DOHH2 (cell line): ENCODE measurements around the gene ZNF813.
"Not testable (repeated sequence)": the region's sequence is repeated elsewhere in the genome, so short reads cannot be mapped to it uniquely, and the experiment has no call there.

Experiments
- H3F3A ChIP-seq: fragments of 200-600 bp; sonication (generic), shearing (Covaris generic); 2 replicates; pipeline ENCODE4 v1.6.0; 2016; ENCODE audit warnings: antibody characterized with exemption, mild to moderate bottlenecking; ENCODE audit not compliant: control insufficient read depth, insufficient read depth
- H3K27ac ChIP-seq: fragments of 200-600 bp; sonication (generic); 2 replicates; pipeline ENCODE4 v1.5.1; 2014; ENCODE audit warnings: low read depth, mild to moderate bottlenecking, low read length, moderate library complexity
- H3K27me3 ChIP-seq: fragments of 200-600 bp; sonication (generic); 2 replicates; pipeline ENCODE4 v1.6.1; 2014; ENCODE audit warnings: mild to moderate bottlenecking, low read length, mixed read lengths; ENCODE audit not compliant: control insufficient read depth
- H3K36me3 ChIP-seq: fragments of 200-600 bp; sonication (generic); 2 replicates; pipeline ENCODE4 v1.6.1; 2014; ENCODE audit warnings: mild to moderate bottlenecking, low read length, moderate library complexity, mixed read lengths; ENCODE audit not compliant: control insufficient read depth
- H3K4me1 ChIP-seq: fragments of 200-600 bp; sonication (generic); 2 replicates; pipeline ENCODE4 v1.6.1; 2014; ENCODE audit warnings: mild to moderate bottlenecking, low read length, mixed read lengths; ENCODE audit not compliant: control insufficient read depth
- H3K4me2 ChIP-seq: fragments of 200-600 bp; sonication (generic); 2 replicates; pipeline ENCODE4 v1.6.0; 2014; ENCODE audit warnings: mild to moderate bottlenecking, low read length, moderate library complexity
- H3K4me3 ChIP-seq: fragments of 200-600 bp; sonication (generic); 2 replicates; pipeline ENCODE4 v1.5.1; 2014; ENCODE audit warnings: mild to moderate bottlenecking, low read length, mixed read lengths
- H3K79me2 ChIP-seq: fragments of 200-600 bp; sonication (generic); 2 replicates; pipeline ENCODE4 v1.6.1; 2014; ENCODE audit warnings: mild to moderate bottlenecking, low read length, mixed read lengths; ENCODE audit not compliant: control insufficient read depth
- H3K9me2 ChIP-seq: fragments of 200-600 bp; sonication (generic); replicated peaks from 2 replicates; pipeline ENCODE4 v1.6.1; 2014; ENCODE audit warnings: mild to moderate bottlenecking, low read length, mixed read lengths; ENCODE audit not compliant: control insufficient read depth
- H3K9me3 ChIP-seq: fragments of 200-600 bp; sonication (generic); 2 replicates; pipeline ENCODE4 v1.6.1; 2014; ENCODE audit warnings: antibody characterized with exemption, low read length, mixed read lengths; ENCODE audit not compliant: control insufficient read depth, insufficient read depth
- H4K20me1 ChIP-seq: fragments of 200-600 bp; sonication (generic); 2 replicates; pipeline ENCODE4 v1.6.0; 2014; ENCODE audit warnings: low read depth, mild to moderate bottlenecking, antibody characterized with exemption, low read length, moderate library complexity; ENCODE audit not compliant: control insufficient read depth, insufficient read depth
- CTCF ChIP-seq: fragments of 200-600 bp; sonication (generic); IDR thresholded peaks from one replicate; pipeline ENCODE4 v1.5.1; 2014; ENCODE audit warnings: antibody characterized with exemption, mild to moderate bottlenecking, low read depth, low read length; ENCODE audit not compliant: poor library complexity, severe bottlenecking
- EZH2phosphoT487 ChIP-seq: fragments of 200-600 bp; sonication (generic); IDR thresholded peaks from 2 replicates; pipeline ENCODE4 v1.6.1; 2017; ENCODE audit warnings: borderline replicate concordance, mild to moderate bottlenecking, antibody characterized with exemption, low read length, moderate library complexity, mixed read lengths

Gene ZNF813

DNA sequence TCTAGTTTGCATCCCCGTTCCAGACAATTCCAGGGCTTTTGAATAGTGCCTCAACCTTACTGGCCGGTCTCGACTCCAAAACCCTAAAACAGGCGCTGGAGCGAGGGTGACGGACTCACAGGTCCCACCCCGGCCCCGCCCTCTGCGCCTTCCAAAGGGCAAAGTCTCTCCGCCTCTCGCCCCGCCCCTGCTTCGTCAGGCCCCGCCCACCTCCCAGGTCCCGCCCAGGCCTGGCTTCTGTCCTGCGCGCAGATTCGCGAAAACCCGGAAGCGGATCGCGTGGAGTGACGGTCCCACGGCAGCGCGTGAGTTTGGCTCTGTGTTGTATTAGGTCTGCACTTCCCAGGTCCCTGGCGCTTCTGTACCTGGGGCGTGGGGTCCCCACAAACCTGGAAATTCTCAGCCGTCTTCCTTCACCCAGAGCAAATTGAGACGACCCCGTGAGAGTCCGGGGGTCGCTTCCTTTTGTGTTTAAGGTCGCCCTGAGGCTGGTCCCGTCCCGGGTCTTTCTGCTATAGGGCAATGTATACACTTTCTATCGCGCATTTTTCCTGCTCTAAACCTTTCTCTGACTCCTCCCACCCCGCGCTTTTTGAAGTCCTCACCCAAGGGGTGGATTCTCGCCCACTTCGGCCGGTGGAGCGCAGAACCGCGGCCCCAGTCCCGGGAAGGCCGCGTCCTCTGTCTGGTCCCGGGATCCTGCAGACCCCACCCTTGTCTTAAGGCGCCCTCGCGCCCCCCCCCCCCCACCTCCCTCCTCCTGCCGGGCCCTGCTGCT lies at the start of gene ZNF813:
Gene ZNF813 (plus strand): TSS at position 249 of the 778 bp plus-strand sequence. CDS start 16,090 bp downstream, outside the sequence.
- H3K79me2 ChIP-seq = peaks cover 1% of the 10 kb centered on the region; the same call in 1 of the 2 replicates
- H3K4me3 ChIP-seq = peak within 1 kb of the TSS; percentile 93
- no peaks in the 10 kb centered on the region for H3F3A ChIP-seq
- H3K9me2 ChIP-seq = no peaks in the 10 kb centered on the region
- TF ChIP-seq EZH2phosphoT487 (no peak), CTCF (no peak)
- H3K27ac ChIP-seq = peak within 1 kb of the TSS; percentile 43
- peaks cover 10% of the 10 kb centered on the region; the same call in 1 of the 2 replicates for H3K9me3 ChIP-seq
- no peaks in the 10 kb centered on the region for H4K20me1 ChIP-seq
- no peaks in the 10 kb centered on the region for H3K36me3 ChIP-seq
- H3K4me2 ChIP-seq = peak within 1 kb of the TSS; percentile 75
- H3K4me1 ChIP-seq = peaks cover 7% of the 10 kb centered on the region
- no peaks in the 10 kb centered on the region for H3K27me3 ChIP-seq

- H3K4me2 ChIP-seq = not testable (repeated sequence)
These were observed 46.8 kb upstream of the ZNF813 start for GRCh38 chr19:53420520-53421315.

GRCh38 chr19:53422551-53422950 lies 45.0 kb upstream of the ZNF813 start:
- Histone ChIP-seq H3K4me2 (no peak overlapping the region), H3K4me1 (no peaks in the 10 kb centered on the region), H3K4me3 (no peak overlapping the region), H3K27ac (no peak overlapping the region), H3K9me3 (no peaks in the 10 kb centered on the region), H3F3A (no peaks in the 10 kb centered on the region), H3K79me2 (no peaks in the 10 kb centered on the region), H3K9me2 (no peaks in the 10 kb centered on the region), H3K27me3 (no peaks in the 10 kb centered on the region), H3K36me3 (no peaks in the 10 kb centered on the region), H4K20me1 (no peaks in the 10 kb centered on the region)
- TF ChIP-seq CTCF (no peak), EZH2phosphoT487 (no peak)

More at GRCh38 chr19:53420520-53421315, 46.8 kb upstream of the ZNF813 start:
- not testable (repeated sequence) for H3K27me3 ChIP-seq, H3F3A ChIP-seq, H3K9me3 ChIP-seq, H3K79me2 ChIP-seq, H3K27ac ChIP-seq, H3K4me3 ChIP-seq, H4K20me1 ChIP-seq, H3K4me1 ChIP-seq, H3K9me2 ChIP-seq, H3K36me3 ChIP-seq

- H3F3A ChIP-seq, H3K4me2 ChIP-seq: not testable (repeated sequence)
These were observed 44.5 kb upstream of the ZNF813 start for GRCh38 chr19:53423074-53423473.

GRCh38 chr19:53423680-53424079 lies 43.9 kb upstream of the ZNF813 start:
- H3K79me2 ChIP-seq = not testable (repeated sequence)

More at GRCh38 chr19:53423074-53423473, 44.5 kb upstream of the ZNF813 start:
- not testable (repeated sequence) for H4K20me1 ChIP-seq, H3K4me3 ChIP-seq, H3K9me2 ChIP-seq, H3K27ac ChIP-seq, H3K9me3 ChIP-seq, H3K36me3 ChIP-seq, H3K27me3 ChIP-seq, H3K79me2 ChIP-seq, H3K4me1 ChIP-seq

More at GRCh38 chr19:53423680-53424079, 43.9 kb upstream of the ZNF813 start:
- H3K27me3 ChIP-seq, H3K36me3 ChIP-seq, H3K9me2 ChIP-seq, H3K4me2 ChIP-seq, H3K4me1 ChIP-seq, H3K27ac ChIP-seq, H4K20me1 ChIP-seq, H3F3A ChIP-seq, H3K4me3 ChIP-seq, H3K9me3 ChIP-seq: not testable (repeated sequence)
